GM18870 (cell line): ENCODE results near the gene EPHA10.
"Not testable (repeated sequence)": the region's sequence is repeated elsewhere in the genome, so short reads cannot be mapped to it uniquely, and the experiment has no call there.

Experiments used
- ATAC-seq: cut with Tn5 transposase; IDR thresholded peaks from one replicate; pipeline ENCODE4 v1.9.1; 2021; ENCODE audit warnings: moderate library complexity; ENCODE audit not compliant: unreplicated experiment

The EPHA10 gene

DNA sequence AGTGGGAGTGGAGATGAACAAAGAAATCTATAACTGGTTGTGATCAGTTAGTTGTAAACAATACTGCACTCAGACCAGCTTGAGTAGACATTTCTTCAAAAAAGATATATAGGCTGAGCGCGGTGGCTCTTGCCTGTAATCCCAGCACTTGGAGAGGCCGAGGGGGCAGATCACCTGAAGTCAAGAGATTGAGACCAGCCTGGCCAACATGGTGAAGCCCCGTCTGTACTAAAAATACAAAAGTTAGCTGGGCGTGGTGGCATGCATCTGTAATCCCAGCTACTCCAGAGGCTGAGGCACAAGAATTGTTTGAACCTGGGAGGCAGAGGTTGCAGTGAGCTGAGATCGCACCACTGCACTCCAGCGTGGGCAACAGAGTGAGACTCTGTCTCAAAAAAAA lies 26.9 kb downstream of the EPHA10 start:
- not testable (repeated sequence) for ATAC-seq

DNA sequence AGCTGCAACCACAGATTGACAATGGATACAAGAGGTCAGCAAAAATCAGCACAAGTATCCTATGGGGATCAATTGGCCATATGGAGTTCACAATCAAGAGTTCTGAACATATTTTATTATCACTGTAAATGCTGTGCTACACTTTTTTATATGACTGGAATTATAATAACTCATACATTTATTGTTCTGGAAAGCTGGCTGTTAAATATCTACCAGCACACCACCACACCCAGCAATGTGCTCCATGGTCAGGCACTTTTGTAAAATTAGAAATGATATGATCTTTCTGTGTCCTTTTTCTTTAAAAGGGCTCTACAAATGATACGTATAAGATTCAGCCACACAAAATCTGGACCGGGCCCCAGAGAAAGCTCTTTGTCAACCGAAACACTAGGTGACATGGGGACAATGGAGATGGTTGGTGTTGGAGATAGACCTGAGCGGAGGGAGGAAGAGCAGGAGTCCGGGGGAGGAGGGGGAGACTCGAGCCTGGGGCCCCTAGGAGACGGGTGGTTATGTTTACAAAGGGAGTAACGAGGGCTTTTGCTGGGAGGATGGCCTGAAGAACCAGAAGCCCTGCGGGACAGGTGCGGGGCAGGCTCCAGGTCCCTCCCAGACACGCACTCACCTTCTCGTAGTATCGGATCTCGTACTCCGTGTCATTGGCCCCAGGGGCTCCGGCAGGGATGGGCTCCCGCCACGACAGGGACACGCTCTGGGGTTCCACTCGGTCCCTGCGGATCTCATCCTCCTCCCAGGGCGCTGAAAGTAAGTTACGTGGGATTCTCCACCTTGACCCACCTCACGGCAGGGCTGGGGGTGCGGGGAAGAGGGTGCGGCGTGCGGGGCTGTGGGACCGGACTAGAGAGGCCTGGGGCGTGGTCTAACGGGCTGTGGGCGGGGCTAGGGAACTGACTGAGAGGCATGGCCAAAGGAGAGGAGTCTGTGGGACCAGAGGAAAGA lies 30.0 kb downstream of the EPHA10 start:
- ATAC-seq = no peak

- ATAC-seq = no peak
Observed at GRCh38 chr1:37732111-37732780, 32.7 kb downstream of the EPHA10 start.

DNA sequence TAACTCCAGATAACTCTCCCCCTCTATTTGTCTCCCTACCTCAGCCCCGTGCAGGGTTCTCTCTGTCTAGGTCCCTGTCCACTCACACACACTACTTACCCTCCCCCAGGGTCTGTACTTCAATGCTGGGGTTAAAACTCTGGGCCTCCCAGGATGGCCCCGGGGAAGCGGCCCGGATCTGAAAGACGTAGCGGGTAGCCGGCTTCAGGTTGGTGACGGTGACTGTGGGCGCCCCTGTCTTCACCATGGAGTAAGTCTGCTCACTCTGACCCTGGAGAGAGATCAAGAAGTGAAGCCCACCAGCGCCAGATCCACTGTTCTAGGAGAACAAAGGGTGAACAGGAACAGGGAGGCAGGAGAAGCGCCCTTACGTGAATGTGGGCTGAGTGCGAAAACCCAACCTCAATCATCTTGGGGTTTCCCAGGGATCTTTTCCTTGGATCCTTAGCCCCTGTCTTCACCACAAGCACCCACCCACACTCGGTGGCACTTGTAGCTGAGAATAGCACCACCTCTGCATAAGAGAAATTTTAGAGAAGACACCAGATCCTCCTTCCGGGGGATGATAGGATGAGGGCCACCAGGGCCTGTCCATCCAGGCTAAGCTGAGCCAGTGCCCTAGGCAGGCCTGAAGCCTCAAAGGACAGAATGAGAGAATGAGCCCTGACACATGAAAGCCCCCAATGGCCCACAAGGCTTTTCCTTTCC lies 33.5 kb downstream of the EPHA10 start:
- no peak for ATAC-seq

- ATAC-seq = no peak
Observed at GRCh38 chr1:37730376-37730775, 34.5 kb downstream of the EPHA10 start.

DNA sequence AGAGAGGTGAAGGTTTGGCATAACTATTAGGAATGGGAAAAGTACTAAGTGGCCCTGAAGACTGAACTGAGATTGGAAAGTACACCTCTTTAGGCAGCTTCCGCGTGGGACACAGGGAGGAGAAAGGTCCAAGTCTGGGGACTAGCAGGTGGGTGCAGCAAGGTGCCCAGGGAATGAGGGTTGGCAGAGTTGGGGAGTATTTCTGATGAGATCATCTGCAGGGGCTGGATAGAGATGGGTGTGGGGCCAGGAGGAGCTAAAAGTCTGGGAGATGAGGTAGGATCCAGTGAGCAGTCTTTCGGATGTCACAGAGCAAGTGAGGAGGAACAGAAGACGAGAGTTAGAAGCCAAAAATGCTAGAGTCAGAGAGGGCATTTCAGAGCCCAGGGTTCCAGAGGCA lies 36.5 kb downstream of the EPHA10 start:
- no peak for ATAC-seq

DNA sequence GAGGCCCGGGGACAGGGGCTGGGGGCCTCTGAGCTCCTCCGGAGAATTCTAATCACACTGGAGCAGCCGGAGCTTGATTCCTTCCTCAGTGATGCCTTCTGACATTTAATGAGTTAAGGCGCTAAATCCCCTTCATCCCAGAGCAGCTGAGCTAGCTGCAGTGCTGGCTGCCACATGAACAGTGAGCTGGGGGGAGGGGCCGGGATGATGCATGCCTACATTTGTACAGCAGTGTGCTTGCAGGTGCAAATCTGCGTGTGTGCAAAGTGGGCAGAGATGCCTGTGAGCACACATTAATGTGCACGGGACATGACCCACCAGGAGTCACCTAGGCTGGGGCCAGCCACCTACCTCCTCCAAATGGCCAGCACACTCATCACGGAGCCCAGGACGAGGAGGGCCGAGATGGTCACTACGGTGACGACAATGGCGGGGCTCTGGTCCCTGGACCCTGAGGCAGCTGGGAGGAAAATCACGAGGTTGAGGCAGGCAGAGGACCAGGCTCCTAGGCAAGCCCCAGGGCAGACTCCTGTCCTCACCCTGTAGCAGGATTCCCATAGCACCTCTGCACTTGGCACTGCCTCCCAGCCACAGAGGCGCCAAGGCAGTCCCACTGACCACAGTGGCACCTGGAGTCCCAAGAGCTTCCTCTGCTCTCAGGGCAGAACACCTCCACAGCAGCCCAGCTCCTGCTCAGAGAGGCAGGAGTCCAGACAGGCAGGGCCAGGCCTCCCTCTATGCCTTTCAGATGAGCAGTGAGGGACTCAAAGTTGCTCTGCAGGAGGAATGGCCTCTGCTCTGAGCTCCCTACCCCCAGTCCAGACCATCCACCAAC lies 38.0 kb downstream of the EPHA10 start:
- no peak for ATAC-seq

GRCh38 chr1:37725851-37726613 lies 38.9 kb downstream of the EPHA10 start:
- no peak for ATAC-seq

GRCh38 chr1:37724575-37724974 lies 40.3 kb downstream of the EPHA10 start:
- no peak for ATAC-seq

GRCh38 chr1:37723390-37724078 lies 41.4 kb downstream of the EPHA10 start:
- no peak for ATAC-seq

DNA sequence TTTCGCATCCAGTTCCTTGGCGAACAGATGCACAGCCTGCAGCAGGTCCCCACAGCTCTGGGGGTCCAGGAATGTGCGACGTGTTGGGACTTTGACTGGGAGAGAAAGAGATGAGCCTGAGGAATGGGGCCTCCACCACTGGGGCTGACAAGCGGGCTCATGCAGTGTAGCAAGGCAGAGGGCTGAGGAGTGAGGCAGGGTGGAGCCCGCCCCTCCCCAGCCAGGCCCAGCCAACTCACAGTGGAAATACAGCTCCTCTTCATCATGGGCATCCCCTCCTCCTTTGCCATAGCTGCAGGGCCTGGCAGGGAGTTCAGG lies 41.9 kb downstream of the EPHA10 start:
- no peak for ATAC-seq

DNA sequence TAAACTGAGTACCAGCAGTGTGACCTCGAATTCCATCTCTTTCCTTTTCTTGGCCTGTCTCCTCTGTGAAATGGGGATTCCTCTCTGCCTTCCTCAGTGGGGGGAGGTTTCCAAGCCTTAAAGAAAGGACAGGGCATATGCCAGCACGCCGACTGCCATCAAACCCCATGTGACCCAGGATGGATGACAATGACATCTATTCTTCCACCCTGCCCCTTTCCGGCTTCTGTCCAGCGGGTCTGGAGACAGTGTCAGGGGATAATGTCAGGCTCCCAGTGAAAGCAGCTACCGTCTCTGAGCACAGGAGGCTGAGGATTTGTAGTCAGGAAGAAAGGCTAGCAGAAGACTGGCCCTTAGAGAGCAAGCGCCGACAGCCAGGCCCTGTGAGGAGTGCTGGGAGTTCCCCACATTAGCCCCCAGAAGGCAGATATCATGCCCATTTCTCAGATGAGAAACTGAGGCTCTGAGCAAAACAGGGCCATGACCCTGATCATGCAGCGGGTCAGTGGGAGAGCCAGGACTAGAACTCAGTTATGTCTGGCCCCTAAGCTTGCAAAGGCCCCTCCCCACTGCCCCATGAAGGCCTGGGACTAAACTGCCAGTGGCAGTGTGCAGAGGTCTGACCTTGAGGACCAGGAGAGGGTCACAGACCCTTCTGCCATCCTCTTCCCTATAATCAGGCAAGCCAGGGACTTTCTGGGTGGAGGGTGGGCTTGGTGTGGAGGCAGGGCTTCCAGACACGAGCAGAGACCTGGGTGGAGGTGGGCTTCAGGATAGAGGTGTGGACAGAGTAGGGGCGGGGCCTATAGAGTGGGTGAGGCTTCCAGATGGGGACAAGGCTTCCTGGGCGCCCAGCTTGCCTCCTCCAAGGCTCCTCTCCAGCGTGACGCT lies 42.5 kb downstream of the EPHA10 start:
- ATAC-seq = no peak

GRCh38 chr1:37721565-37721964 lies 43.4 kb downstream of the EPHA10 start:
- ATAC-seq = no peak

- no peak for ATAC-seq
Observed at GRCh38 chr1:37720231-37721130, 44.4 kb downstream of the EPHA10 start.

DNA sequence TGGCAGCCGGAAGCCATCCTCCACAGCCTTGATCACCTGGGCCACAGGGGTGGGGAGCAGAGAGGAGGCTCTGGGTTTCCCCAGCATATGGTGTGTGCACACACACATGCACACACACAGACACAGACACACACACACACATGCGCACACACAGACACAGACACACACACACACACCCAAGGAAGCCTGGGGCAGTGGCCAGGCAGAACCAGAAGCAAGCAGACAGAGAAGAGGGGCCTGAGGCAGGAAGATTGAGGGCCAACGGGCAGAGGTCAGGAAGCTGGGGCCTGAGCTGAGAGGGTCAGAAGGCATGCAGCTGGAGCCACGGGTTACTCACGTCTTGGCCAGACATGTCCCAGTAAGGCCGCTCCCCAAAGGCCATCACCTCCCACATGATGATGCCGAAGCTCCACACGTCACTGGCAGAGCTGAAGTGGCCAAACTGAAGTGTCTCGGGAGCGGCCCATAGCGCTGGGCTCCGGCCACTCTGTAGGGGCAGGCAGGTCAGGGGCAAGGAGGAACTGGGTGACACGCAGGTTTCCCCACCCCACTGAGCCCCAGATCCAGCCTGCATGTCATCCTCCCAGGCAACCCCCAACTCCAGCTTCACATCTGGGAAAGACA lies 45.2 kb downstream of the EPHA10 start:
- no peak for ATAC-seq

- no peak for ATAC-seq
Observed at GRCh38 chr1:37718901-37719571, 45.9 kb downstream of the EPHA10 start.
